Cardiac septum (tissue), 1 donor: ENCODE results near the gene KCNE4. TPM values are rescaled to one million over a fixed set of nuclear protein-coding genes. Genes with fewer than 3 reads are reported as not detected.
"Not testable (repeated sequence)": the region's sequence is repeated elsewhere in the genome, so short reads cannot be mapped to it uniquely, and the experiment has no call there.

ENCODE experiments used
- DNase-seq: peaks from one replicate; pipeline ENCODE4 v3.0.0-alpha.2; 2020; ENCODE audit warnings: low spot score
- intact Hi-C: fragments of 100-400 bp; cut with DNase I; formaldehyde crosslinking; loops from one replicate; pipeline ENCODE4 v1.14.0; 2022
- total RNA-seq: library from RNA; stranded (reverse); fragmentation: NEBNext Ultra II Directional; extraction: Animal tissue kit (Norgen Biotek cat#: 25700); gene quantifications from one replicate; pipeline ENCODE4 v1.2.1, GENCODE V29; 2021
- donor health status: DM: no; HTN: no; CAD: no.

KCNE4 gene
- total RNA-seq, 1 donor from 2014 or later, result 1.7 TPM

DNA sequence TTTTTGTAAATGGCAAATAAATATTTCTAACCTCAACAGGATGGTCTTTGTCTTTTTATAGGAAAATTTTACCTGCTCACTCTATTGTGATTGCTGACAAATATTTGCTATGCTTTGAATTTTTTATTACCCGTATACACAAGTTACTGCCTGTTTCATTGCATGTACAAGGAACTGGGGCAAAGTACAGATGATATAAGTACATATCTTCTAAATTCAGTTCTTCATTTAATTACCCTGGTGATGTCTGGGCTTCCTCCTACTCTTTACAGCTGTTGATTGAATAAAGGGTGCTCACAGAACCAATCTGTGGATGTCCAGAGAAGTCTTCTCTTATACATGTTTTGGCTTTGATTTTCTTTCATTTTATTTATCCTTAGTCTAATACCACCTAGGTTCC, 26.5 kb downstream of the KCNE4 start:
- intact Hi-C loops, result no loop called here
- DNase-seq, result no peak

GRCh38 chr2:223079378-223079777, 27.4 kb downstream of the KCNE4 start:
- DNase-seq, result no peak
- intact Hi-C loops, result no loop called here

DNA sequence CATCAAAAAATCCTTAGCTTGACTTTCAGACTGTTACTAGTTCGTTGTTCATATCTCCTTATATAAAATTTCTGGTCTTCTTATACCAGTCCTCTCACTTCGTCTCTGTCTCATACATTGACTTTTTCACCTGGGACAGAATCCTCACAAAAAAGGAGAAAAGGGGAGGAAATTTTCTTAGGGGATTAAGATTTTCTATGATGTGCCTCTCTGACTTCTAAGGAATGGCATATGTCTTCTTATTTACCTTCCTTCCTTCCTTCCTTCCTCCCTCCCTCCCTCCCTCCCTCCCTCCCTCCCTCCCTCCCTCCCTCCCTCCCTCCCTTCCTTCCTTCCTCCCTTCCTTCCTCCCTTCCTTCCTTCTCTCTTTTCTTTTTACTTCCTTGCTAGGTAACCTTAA, 27.9 kb downstream of the KCNE4 start:
- intact Hi-C loops, result no loop called here
- DNase-seq, result no peak

DNA sequence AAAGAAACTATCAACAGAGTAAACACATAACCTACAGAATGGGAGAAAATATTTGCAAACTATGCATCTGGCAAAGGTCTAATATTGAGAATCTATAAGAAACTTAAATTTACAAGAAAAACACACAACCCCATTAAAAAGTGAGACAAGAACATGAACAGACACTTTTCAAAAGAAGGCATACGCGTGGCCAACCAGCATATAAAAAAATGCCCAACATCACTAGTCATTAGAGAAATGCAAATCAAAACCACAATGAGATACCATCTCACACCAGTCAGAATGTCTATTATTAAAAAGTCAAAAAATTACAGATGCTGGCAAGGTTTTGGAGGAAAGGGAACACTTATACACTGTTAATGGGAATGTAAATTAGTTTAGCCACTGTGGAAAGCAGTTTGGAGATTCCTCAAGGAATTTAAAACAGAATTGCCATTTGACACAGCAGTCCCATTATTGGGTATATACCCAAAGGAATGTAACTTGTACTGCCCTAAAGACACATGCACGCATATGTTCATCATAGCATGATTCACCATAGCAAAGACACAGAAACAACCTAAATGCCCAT, 28.9 kb downstream of the KCNE4 start:
- DNase-seq, intact Hi-C loops: not testable (repeated sequence)

DNA sequence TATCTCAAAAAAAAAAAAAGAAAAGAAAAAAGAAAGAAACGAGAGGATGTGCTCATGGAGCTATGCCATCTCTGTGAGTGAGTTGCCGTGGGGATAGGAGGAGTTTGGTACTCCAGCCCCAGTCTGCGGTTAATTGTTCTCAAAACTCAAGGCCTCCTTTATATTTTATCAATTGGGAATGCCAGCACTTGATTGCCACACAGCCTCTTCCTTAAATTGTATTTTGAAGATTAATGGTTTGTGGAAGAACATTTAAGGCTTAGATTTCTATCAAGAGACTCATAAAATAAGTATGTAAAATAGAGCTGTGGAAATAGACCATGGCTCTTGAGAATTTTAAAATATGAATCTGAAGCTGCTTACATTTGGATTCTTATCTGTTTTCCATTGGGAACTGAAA, 29.8 kb downstream of the KCNE4 start:
- intact Hi-C loops, result no loop called here
- DNase-seq, result no peak

GRCh38 chr2:223082706-223083105, 30.7 kb downstream of the KCNE4 start:
- intact Hi-C loops, result no loop called here
- DNase-seq, result no peak

DNA sequence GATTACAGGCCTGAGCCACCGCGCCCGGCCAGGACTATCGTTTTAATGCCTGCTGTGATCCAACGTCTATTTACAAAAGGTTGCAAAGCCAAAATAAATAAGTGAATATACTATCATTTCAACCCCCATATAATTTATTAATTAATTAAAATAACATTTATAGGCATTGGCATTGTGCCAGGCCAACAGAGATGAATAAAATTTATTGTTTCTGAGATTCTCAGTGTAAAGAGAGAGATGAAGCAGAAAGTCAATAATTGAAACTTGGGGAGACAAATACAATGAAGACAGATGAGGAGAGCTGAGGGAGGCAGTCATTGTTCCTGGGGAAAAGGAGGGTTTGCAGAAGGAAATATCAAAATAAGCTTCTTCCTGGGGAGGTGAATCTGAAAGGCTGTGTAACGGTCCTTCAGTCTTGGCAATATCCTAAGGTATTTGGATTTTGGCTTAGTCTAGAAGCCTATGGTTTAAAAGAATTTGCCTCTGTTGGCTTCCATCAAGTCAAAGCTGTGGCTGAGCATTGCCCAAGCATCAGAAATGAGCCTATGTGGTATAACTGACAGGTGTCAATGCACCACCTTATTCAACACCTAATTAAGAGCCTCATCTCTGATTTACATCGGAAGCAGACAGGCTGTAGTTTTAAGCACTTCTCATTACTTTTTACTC, 31.5 kb downstream of the KCNE4 start:
- intact Hi-C loops, result no loop called here
- DNase-seq, result no peak

DNA sequence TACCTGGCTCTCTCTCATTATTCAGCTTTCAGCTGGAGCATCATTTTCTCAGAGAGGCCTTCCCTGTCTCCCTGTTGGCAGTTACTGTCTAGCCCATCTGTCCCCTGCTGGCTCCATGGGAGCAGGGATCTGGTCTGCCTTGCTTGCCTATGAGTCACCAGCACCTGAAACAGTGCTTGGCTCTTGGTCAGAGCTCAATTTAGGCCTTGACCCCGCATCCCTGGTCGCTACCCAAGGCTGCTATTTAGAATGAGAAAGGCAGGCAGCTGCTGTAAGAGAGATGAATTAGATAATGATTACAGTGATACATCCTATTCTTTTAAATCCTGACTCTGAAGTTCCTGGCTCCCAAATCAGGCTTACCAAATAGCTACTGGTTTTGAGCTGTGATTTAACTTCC, 32.9 kb downstream of the KCNE4 start:
- peak; percentile 78 for DNase-seq
- intact Hi-C loops, result no loop called here

DNA sequence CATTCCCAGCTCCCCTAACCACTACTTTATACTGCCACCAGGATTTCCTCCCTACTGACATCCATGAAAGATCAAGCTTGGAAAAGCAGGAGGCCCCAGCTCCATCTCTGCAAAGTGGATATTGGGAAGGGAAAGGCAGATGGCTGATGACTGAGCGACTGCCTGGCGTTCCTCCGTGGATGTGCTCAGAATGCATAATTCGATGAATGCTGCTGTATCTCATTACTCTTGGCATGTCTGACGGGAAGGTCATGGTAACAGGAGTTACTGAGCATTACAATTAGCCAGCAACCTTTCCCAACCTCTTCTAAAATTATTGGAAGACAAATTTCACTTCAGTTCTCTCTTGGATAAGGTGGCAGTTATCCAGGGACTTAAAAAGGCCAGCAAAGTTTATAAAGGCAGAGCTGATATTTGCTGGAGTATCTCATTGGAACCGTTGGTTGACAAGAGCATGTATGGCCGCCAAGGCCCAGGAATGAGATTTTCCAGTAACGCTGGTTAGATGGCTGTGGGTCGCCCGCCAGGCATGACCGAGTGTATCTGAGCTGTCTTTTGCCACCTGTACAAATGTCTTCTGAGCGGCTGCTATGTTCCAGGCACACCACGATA, 34.5 kb downstream of the KCNE4 start:
- intact Hi-C loops, result no loop called here
- no peak for DNase-seq

DNA sequence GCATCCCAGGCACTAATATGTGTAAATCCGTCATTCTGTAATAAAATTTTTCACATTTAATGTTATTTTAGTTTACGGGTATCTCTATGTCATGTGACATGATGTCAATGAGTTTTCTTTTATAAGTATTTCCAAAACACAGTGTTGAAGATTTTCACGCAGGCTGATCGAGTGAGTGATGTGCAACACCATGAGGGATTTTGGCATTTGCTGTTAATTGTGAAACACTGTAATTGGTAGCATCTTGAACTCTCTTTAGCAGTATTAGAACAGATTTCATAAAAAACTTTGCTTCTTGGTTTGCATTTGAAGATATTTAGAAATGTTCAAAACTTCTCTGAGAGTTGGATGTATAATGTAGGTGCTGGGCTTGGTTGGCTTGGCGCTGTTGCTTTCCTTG, 35.5 kb downstream of the KCNE4 start:
- no peak for DNase-seq
- intact Hi-C loops, result no loop called here

DNA sequence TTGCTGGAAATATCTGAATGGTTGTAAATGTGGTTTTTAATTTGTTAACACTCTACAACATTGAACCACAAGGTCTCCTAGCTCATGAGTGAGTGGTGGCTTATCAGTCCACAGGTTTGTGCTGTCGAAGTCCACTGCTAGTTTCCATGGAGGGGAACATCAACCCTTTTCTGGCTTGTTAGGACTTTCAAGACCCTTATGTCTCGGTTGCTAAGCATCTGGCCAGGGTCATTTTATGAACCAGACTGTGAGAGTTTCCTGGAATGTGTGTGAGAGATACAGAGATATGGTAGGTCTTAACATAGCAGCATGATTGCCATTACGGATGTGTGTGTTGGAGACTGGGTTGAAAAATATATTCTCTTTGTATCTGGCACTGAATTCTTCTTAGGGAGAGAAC, 36.9 kb downstream of the KCNE4 start:
- intact Hi-C loops, result no loop called here
- DNase-seq, result no peak

DNA sequence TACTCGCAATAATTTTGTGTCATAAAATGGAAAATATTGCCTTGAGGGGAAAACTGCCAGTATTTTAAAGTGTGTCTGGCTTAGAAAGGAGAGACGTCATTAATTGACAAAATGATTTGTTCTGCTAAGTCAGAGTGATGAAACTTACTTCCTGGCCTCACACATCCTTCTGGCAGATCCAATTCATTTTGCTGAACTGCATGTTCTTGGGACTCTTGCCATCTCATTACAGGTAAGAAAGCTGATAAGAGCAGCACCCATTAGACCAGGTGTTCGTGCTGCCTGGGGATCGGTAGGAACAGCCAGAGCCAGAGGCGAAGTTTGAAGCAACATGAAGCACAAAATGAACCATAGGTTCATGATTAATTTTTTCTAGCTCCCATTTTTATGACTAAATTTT, 38.0 kb downstream of the KCNE4 start:
- DNase-seq, result no peak
- intact Hi-C loops, result loop anchor here (5.0 to 10.0 kb wide), 2 partner anchors 33 to 445 kb away; no protein-coding TSS in a partner anchor

DNA sequence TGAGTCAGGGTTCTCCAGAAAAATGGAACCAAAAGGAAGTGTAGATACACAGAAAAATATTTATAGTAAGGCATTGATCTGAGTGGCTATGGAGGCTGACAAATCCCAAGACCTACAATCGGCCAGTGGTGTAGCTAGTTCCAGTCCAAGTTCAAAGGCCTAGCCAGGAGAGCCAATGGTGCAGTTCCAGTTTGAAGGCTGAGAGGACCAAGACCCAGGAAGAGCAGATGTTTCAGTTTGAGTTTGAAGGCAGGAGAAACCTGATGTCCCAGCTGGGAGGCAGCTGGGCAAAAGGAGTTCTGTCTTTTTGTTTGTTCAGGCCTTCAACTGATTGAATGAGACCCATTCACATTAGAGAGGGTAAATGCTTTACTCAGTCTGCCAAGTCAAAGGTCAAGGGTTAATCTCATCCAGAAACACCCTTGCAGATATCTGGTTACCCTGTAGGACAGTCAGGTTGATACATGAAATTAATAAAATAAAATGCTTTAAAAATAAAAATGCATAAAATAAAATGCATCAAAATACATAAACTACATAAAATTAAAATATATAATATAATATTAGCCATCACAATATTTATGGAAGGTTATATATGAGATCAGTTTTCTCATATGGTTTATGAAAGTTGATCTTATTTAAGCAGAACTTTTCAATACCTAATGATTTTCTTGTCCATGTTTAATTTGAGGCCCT, 38.7 kb downstream of the KCNE4 start:
- intact Hi-C loops, result loop anchor here (5.0 to 10.0 kb wide), 2 partner anchors 33 to 444 kb away; no protein-coding TSS in a partner anchor
- DNase-seq, result no peak

GRCh38 chr2:223092667-223093066, 40.7 kb downstream of the KCNE4 start:
- no peak for DNase-seq
- intact Hi-C loops, result loop anchor here (5.0 to 10.0 kb wide), 2 partner anchors 35 to 442 kb away; no protein-coding TSS in a partner anchor

DNA sequence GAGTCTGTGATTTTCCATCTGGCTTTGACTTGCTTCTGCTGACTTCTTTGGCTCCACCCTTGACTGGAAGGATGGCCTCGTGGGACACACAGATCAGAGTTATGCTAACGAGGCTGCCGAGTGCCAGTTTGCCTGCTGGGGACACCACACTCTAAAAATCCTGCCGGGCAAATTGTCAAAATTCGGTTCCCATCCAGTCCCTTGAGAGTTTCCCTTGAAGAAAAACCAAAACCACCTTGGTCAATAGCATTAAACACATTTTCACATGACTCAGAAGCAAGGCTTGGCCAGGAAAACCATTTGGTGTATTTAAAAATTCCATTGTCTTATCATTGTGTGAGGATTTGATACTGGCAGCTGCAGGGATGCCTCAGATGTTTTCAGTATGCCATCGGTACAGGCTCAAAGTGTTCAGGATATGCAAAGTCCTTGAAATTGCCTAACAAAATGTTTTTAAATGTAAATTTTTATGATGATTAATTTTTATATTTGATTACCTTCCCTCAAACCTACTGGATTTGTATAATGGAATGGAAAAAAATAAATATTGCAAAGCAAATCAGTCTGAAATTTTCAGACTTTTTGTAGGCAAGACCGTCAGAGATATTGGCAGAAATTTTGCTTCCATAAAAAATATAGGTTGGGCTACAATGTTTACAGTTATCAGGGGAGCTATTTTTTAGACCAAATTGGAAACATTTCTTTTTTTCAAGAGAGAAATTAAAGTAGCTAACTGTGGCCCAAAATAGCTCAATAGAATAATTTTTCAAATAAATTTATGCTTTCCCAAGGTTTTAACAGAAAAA, 41.6 kb downstream of the KCNE4 start:
- intact Hi-C loops, result loop anchor here (5.0 to 10.0 kb wide), 2 partner anchors 36 to 441 kb away; no protein-coding TSS in a partner anchor
- DNase-seq, result peak; percentile 83

GRCh38 chr2:223095207-223095606, 43.2 kb downstream of the KCNE4 start:
- DNase-seq, result no peak

DNA sequence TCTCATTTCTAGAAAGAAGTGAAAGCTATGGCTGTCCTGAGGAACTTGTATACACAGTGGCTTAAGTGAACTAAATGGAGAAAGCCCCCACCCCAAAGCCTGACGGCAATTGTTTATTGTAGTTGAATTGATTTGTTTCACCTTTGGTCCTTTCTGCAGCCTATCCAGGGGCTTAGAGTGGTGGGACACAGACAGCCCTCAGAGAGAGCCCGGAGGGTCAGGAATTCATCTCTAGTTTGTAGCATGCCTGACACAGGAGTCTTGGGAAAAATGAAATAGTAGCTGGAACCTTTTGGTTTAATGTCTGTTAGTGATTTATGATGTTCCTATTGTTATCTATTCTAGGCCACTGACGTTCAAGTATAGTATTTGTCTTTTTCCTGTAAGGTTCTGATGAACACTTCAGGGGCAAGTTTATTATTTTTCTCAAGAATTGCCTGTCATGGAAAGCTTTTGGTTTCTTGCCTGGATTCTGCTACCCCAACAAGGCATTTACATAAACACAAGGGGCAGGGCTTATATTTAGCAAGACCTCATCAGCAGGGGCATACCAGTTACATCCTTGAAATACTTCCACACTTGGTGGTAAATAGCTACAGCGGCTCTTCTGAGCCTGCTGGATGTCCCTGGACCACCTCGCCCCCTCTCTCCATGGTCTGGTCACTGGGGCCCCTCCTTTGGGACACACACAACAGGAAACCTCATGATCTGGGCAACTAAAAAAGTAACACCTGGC, 44.4 kb downstream of the KCNE4 start:
- DNase-seq, result no peak
- intact Hi-C loops, result loop anchor here (10.0 kb wide), 1 partner anchor 438 kb away; no protein-coding TSS in a partner anchor

More at GRCh38 chr2:223095207-223095606, 43.2 kb downstream of the KCNE4 start:
- intact Hi-C loops, result loop anchor here (10.0 kb wide), 1 partner anchor 440 kb away; no protein-coding TSS in a partner anchor

- no peak for DNase-seq
- intact Hi-C loops, result loop anchor here (10.0 kb wide), 1 partner anchor 437 kb away; no protein-coding TSS in a partner anchor
Observed at GRCh38 chr2:223097888-223098383, 45.9 kb downstream of the KCNE4 start.
